Measurements from ENCODE around the gene DUSP12. TPM values are rescaled to one million over a fixed set of nuclear protein-coding genes. Genes with fewer than 3 reads are reported as not detected.
"Not testable (repeated sequence)": the region's sequence is repeated elsewhere in the genome, so short reads cannot be mapped to it uniquely, and the experiment has no call there.

DUSP12 gene
- total and polyA plus RNA-seq, 2 experiments from 2014 or later, result 34.2 to 34.9 TPM

DNA sequence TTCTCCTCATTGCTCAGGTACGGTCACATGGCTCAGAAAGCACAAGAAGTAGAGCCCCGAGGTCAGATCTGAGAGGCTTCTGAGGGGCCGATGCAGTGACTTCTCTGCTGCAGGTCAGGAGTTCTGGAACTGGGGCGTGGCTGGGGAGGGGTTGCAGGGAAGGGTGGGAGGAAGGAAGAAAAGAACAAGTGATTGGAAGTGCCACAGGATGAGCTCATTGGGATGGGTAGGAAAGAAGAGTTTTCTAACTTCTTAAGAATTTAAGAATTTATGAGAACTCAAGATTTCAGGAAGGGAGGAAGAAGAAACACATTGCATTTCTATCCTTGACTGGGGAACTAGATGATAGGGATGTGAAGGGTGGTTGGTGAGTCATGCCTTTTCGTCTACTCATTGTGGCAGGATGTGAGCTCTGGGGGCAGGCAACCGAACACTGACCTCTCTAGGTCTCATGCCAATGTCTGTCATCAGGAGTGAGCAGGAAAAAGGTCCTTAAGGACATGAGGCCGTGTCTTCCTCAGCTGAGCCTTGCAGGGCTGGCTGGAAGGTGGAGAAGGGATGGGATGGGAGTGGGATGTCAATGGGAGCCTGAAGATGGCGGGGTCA lies 27.7 kb upstream of the DUSP12 start:
- H3K79me2 ChIP-seq (ENCODE audit: insufficient read depth), result no peaks in the 10 kb centered on the region
- peaks cover 36% of the 10 kb centered on the region for H3F3A ChIP-seq (ENCODE audit: insufficient read depth)
- no peaks in the 10 kb centered on the region for H3K9me3 ChIP-seq (ENCODE audit: low read depth)
- peak overlapping the region; percentile 54 for H3K9ac ChIP-seq
- no peak overlapping the region for H2AFZ ChIP-seq
- no peaks in the 10 kb centered on the region for H3K27me3 ChIP-seq (replicated peaks; ENCODE audit: insufficient read depth)
- in situ Hi-C loops (cut with MboI), result no loop called here
- TF ChIP-seq EZH2phosphoT487 (IDR thresholded peaks at IDR 0.05; ENCODE audit: insufficient read depth, low read depth), result no peak
- TF ChIP-seq EZH2 (IDR thresholded peaks at IDR 0.05; ENCODE audit: insufficient read depth, poor library complexity, severe bottlenecking), result no peak
- peak overlapping the region; percentile 78 for H3K4me2 ChIP-seq (ENCODE audit: unreplicated experiment)
- 0 out of 2 replicates have a peak overlapping the region, but pooled peaks have one; percentile 10 for H3K4me3 ChIP-seq
- 25 to 26% methylated on average over 8 of the region's 8 CpGs for WGBS, 2 experiments (ENCODE audit: low coverage in 1 of 2, low lambda C conversion rate in 2 of 2, missing lambda C conversion rate in 2 of 2)
- no peaks in the 10 kb centered on the region for H3K9me2 ChIP-seq (ENCODE audit: insufficient read depth)
- no peaks in the 10 kb centered on the region for H3K36me3 ChIP-seq (ENCODE audit: low read depth)
- H4K20me1 ChIP-seq (ENCODE audit: insufficient read depth), result no peaks in the 10 kb centered on the region
- DNase-seq, result peak; percentile 97
- peak overlapping the region; percentile 90 for H3K27ac ChIP-seq
- H3K4me1 ChIP-seq (ENCODE audit: insufficient read depth), result peaks cover 31% of the 10 kb centered on the region

DNA sequence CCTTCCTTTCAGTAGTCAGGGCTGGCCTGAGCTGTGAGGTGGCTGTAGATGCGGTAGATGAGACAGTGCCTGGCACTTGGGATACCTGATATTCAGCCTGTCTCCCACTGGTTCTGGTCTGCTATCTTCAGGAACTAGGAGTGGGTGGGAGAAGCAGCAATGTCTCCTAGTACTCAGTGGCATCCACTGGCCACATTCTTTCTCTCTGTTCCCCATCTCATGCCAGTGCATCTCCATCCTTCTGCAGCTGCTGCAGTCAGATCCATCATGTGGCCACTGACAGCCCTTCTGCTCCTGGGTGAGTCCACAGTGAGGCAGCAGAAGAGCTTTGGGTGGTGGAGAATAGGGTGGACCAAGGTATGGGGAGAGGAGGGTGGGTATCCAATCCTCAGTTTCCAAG lies 27.2 kb upstream of the DUSP12 start:
- H3K36me3 ChIP-seq (ENCODE audit: low read depth), result no peaks in the 10 kb centered on the region
- no peaks in the 10 kb centered on the region for H3K79me2 ChIP-seq (ENCODE audit: insufficient read depth)
- WGBS, 2 experiments (ENCODE audit: low coverage in 1 of 2, low lambda C conversion rate in 2 of 2, missing lambda C conversion rate in 2 of 2), result 91 to 100% methylated on average over 1 of the region's 1 CpG
- peak overlapping the region; percentile 90 for H3K27ac ChIP-seq
- TF ChIP-seq EZH2phosphoT487 (IDR thresholded peaks at IDR 0.05; ENCODE audit: insufficient read depth, low read depth), result no peak
- no peak for TF ChIP-seq EZH2 (IDR thresholded peaks at IDR 0.05; ENCODE audit: insufficient read depth, poor library complexity, severe bottlenecking)
- no peak overlapping the region for H3K4me3 ChIP-seq
- H3K9me2 ChIP-seq (ENCODE audit: insufficient read depth), result no peaks in the 10 kb centered on the region
- DNase-seq, result no peak
- peaks cover 36% of the 10 kb centered on the region for H3F3A ChIP-seq (ENCODE audit: insufficient read depth)
- no peaks in the 10 kb centered on the region for H3K27me3 ChIP-seq (replicated peaks; ENCODE audit: insufficient read depth)
- no peak overlapping the region for H2AFZ ChIP-seq
- no peaks in the 10 kb centered on the region for H3K9me3 ChIP-seq (ENCODE audit: low read depth)
- in situ Hi-C loops (cut with MboI), result no loop called here
- no peak overlapping the region for H3K9ac ChIP-seq
- H3K4me1 ChIP-seq (ENCODE audit: insufficient read depth), result peaks cover 31% of the 10 kb centered on the region
- H3K4me2 ChIP-seq (ENCODE audit: unreplicated experiment), result peak overlapping the region; percentile 63
- no peaks in the 10 kb centered on the region for H4K20me1 ChIP-seq (ENCODE audit: insufficient read depth)

DNA sequence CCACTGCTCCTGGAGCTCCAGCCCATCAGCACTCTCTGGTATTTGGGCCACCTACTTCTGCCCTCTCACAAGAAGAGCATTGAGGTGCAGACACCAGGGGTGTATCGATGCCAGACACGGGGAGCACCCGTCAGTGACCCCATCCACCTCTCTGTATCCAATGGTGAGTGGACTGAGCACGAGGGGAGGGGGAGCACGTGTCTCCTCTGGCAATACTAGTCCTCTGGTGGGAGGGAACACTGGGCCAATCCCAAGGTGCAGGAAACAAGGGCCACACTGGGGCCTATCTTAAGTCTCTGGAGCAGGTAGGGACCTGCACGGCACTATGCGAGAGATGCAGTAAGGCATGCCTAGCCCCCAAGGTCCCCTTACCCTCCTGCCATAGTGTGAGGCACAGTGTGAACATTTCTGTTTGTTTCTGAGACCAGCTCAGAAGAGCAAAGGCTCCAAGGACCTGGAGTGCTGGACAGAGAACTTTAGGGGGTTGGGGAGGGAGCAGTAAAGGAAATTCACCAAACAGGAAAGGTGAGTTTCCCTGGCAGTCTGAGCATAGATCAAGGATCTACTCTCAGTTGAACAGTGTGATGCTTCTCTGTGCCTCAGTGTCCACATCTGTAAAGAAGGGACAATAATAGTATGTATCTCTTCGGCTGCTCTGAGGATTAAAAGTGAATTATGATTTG lies 26.0 kb upstream of the DUSP12 start:
- in situ Hi-C loops (cut with MboI), result no loop called here
- H3K9me2 ChIP-seq (ENCODE audit: insufficient read depth), result no peaks in the 10 kb centered on the region
- no peak for DNase-seq
- no peak overlapping the region for H3K27ac ChIP-seq
- H3K4me2 ChIP-seq (ENCODE audit: unreplicated experiment), result no peak overlapping the region
- no peaks in the 10 kb centered on the region for H4K20me1 ChIP-seq (ENCODE audit: insufficient read depth)
- H3K9me3 ChIP-seq (ENCODE audit: low read depth), result no peaks in the 10 kb centered on the region
- peaks cover 36% of the 10 kb centered on the region for H3F3A ChIP-seq (ENCODE audit: insufficient read depth)
- no peaks in the 10 kb centered on the region for H3K36me3 ChIP-seq (ENCODE audit: low read depth)
- no peaks in the 10 kb centered on the region for H3K27me3 ChIP-seq (replicated peaks; ENCODE audit: insufficient read depth)
- TF ChIP-seq EZH2 (IDR thresholded peaks at IDR 0.05; ENCODE audit: insufficient read depth, poor library complexity, severe bottlenecking) (no peak), EZH2phosphoT487 (IDR thresholded peaks at IDR 0.05; ENCODE audit: insufficient read depth, low read depth) (no peak)
- H3K79me2 ChIP-seq (ENCODE audit: insufficient read depth), result no peaks in the 10 kb centered on the region
- WGBS, 2 experiments (ENCODE audit: low coverage in 1 of 2, low lambda C conversion rate in 2 of 2, missing lambda C conversion rate in 2 of 2), result 94 to 96% methylated on average over 8 of the region's 8 CpGs
- H3K4me1 ChIP-seq (ENCODE audit: insufficient read depth), result peaks cover 36% of the 10 kb centered on the region
- H3K4me3 ChIP-seq, result no peak overlapping the region
- no peak overlapping the region for H2AFZ ChIP-seq
- H3K9ac ChIP-seq, result no peak overlapping the region

DNA sequence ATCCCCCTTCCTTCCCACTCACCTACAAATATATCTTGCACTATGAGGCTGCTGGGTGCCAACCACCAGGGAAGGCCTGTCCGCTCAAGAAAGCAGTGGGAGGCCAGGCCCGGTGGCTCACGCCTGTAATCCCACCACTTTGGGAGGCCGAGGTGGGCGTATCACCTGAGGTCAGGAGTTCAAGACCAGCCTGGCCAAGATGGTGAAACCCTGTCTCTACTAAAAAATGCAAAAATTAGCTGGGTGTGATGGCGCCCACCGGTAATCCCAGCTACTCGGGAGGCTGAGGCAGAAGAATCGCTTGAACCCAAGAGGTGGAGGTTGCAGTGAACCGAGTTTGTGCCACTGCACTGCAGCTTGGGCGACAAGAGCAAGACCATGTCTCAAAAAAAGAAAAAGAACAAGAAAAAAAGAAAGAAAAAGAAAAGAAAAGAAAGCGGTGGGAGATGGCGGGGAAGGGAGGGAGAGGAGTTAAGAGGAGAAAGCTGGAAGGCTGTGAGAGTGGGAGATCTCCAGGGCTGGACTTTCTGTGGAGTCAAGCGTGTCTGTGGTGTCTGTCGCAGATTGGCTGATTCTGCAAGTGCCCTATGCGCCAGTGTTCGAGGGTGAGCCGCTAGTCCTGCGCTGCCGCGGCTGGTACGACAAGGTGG lies 24.2 kb upstream of the DUSP12 start:
- H3K27me3 ChIP-seq (replicated peaks; ENCODE audit: insufficient read depth); in situ Hi-C loops (cut with MboI); H3K36me3 ChIP-seq (ENCODE audit: low read depth); DNase-seq; H3K9me3 ChIP-seq (ENCODE audit: low read depth); H3K9me2 ChIP-seq (ENCODE audit: insufficient read depth); H4K20me1 ChIP-seq (ENCODE audit: insufficient read depth); H3K79me2 ChIP-seq (ENCODE audit: insufficient read depth): not testable (repeated sequence)
- Histone ChIP-seq H3K4me1 (ENCODE audit: insufficient read depth) (peaks cover 46% of the 10 kb centered on the region), H3F3A (ENCODE audit: insufficient read depth) (peaks cover 42% of the 10 kb centered on the region), H3K4me2 (ENCODE audit: unreplicated experiment) (peak overlapping the region; percentile 88), H2AFZ (peak overlapping the region; percentile 74), H3K9ac (peak overlapping the region; percentile 96), H3K4me3 (peak overlapping the region; percentile 79), H3K27ac (peak overlapping the region; percentile 97)
- 46 to 48% methylated on average over 22 of the region's 22 CpGs for WGBS, 2 experiments (ENCODE audit: low coverage in 1 of 2, low lambda C conversion rate in 2 of 2, missing lambda C conversion rate in 2 of 2)
